Epithelial cell of proximal tubule (primary cell): ENCODE data around the gene PPT1. TPM values are rescaled to one million over a fixed set of nuclear protein-coding genes. Genes with fewer than 3 reads are reported as not detected.

Source experiments
- DNase-seq: peaks from one replicate; pipeline ENCODE4 v3.0.0-alpha.2; 2011; ENCODE audit warnings: low read depth
- H3K4me3 ChIP-seq: 2 replicates; pipeline ENCODE4 v1.5.1; 2011; ENCODE audit warnings: low read depth, mild to moderate bottlenecking, low read length
- total RNA-seq: library from RNA; depleted of rRNA; stranded (reverse); fragments of >200 nt; gene quantifications from 2 replicates; pipeline ENCODE4 v1.2.3, GENCODE V29; 2015
- TF ChIP-seq, protein P1 (sequence below): conservative IDR thresholded peaks from 2 replicates; pipeline ENCODE4 v1.5.1; 2012; ENCODE audit warnings: low read depth, mild to moderate bottlenecking, low read length

The PPT1 gene
- total RNA-seq, 1 donor from 2014 or later, result 29.6 TPM

DNA sequence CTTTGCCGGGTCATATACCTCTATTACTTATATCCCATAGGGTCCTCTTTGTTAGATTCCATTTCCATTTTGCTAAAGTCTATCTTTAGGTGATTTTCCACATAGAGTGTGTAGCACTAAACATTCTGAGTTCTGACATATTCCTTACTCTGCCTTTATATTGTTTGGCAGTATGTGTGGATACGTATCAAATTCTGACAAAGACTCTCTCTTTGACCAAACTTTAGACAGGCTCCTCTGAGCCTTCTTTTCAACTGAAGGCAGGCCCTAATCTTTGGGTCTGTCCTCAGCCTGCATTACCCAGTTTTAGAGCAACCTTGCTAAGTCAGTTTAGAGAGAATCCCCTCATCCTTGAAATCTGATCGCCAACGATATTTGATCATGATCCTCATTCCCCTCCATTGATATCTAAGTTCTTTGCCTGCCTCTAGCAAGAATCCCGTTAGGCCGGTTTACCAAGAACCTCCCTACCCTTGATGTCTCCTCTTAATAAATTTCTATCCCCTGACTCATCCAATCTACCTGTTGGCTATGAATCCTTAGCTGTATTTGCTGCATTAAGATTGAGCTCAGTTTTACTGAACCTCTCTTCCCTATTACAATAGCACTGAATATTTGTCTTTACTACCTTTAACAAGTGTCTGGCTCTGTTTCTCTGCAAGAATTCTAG is 10.4 kb upstream of the PPT1 start:
- DNase-seq, result no peak
- TF ChIP-seq, protein P1, sequence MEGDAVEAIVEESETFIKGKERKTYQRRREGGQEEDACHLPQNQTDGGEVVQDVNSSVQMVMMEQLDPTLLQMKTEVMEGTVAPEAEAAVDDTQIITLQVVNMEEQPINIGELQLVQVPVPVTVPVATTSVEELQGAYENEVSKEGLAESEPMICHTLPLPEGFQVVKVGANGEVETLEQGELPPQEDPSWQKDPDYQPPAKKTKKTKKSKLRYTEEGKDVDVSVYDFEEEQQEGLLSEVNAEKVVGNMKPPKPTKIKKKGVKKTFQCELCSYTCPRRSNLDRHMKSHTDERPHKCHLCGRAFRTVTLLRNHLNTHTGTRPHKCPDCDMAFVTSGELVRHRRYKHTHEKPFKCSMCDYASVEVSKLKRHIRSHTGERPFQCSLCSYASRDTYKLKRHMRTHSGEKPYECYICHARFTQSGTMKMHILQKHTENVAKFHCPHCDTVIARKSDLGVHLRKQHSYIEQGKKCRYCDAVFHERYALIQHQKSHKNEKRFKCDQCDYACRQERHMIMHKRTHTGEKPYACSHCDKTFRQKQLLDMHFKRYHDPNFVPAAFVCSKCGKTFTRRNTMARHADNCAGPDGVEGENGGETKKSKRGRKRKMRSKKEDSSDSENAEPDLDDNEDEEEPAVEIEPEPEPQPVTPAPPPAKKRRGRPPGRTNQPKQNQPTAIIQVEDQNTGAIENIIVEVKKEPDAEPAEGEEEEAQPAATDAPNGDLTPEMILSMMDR, result no peak
- no peak overlapping the region for H3K4me3 ChIP-seq

- no peak for DNase-seq
- H3K4me3 ChIP-seq, result no peak overlapping the region
- TF ChIP-seq, protein P1, result no peak
Measured at GRCh38 chr1:40105028-40105427, 8.0 kb upstream of the PPT1 start.

DNA sequence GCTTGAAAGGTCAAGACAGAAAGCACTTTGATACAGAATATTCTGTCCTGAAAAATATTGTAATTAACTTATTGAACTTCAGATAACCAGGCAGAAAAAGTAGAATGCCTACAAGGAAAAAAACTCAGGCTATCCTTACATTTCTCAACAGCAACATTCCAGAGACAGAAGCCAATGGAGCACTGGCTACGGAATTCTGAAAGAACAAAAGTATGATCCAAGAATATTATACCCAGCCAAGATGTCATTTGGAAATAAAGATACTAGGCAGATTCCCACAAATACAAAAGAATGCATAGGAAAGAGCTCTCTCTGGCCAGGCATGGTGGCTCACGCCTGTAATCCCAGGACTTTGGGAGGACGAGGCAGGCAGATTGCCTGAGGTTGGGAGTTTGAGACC is 5.8 kb upstream of the PPT1 start:
- H3K4me3 ChIP-seq, result no peak overlapping the region
- TF ChIP-seq, protein P1, result no peak
- no peak for DNase-seq

- no peak overlapping the region for H3K4me3 ChIP-seq
- no peak for DNase-seq
- TF ChIP-seq, protein P1, result no peak
Measured at GRCh38 chr1:40102038-40102437, 5.0 kb upstream of the PPT1 start.

GRCh38 chr1:40096646-40096976 is 441 bp downstream of the PPT1 start:
- TF ChIP-seq, protein P1, result no peak
- no peak for DNase-seq
- H3K4me3 ChIP-seq, result peak overlapping the region; percentile 72

DNA sequence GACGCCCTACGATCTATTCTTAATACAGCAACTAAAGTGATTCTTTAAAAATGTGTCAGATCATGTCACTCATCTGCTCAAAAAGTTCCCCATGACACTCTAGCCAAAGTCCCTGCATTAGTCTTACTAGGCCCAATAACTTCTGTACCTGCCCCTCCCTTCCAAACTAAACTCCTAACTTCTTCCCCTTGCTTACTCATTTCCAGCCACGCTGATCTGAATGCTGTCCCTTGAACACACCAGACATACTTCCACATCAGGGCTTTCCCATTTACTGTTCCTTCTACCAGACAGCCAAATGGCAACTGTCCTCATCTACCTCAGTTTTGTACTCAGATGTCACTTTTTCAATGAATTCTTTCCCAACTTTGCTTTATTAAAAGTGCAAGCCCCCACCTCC is 1.2 kb downstream of the PPT1 start:
- TF ChIP-seq, protein P1, result no peak
- no peak for DNase-seq
- H3K4me3 ChIP-seq, result no peak overlapping the region

- no peak for DNase-seq
Measured at GRCh38 chr1:40094466-40095110, 2.5 kb downstream of the PPT1 start.

More at GRCh38 chr1:40094466-40095110, 2.5 kb downstream of the PPT1 start:
- TF ChIP-seq, protein P1, result no peak
- no peak overlapping the region for H3K4me3 ChIP-seq
